ENCODE measurements around the gene ADCY1. TPM values are rescaled to one million over a fixed set of nuclear protein-coding genes. Genes with fewer than 3 reads are reported as not detected.

Gene ADCY1
- total RNA-seq, 2 donors from 2014 or later: 15.3 to 18.5 TPM

GRCh38 chr7:45697576-45698136 lies 123.5 kb downstream of the ADCY1 start:
- no peaks in the 10 kb centered on the region for H3K36me3 Mint-ChIP-seq (ENCODE audit: low read depth)
- no peak overlapping the region for H3K9ac ChIP-seq (ENCODE audit: extremely low read depth, low read length, poor library complexity, severe bottlenecking)
- no peak overlapping the region for H3K4me3 ChIP-seq (ENCODE audit: low read length)
- H3K4me1 Mint-ChIP-seq: no peaks in the 10 kb centered on the region
- DNase-seq: no peak
- no peaks in the 10 kb centered on the region for H3K4me1 ChIP-seq (ENCODE audit: control insufficient read depth, insufficient read depth, low read length)
- no peak overlapping the region for H3K4me3 Mint-ChIP-seq
- no peaks in the 10 kb centered on the region for H3K27me3 ChIP-seq (ENCODE audit: control insufficient read depth, insufficient read depth, low read length, poor library complexity, severe bottlenecking)
- H3K27ac ChIP-seq (ENCODE audit: low read depth, low read length): no peak overlapping the region
- H3K27ac Mint-ChIP-seq: no peak overlapping the region
- H3K9me3 ChIP-seq (ENCODE audit: control insufficient read depth, low read length): no peaks in the 10 kb centered on the region
- no peaks in the 10 kb centered on the region for H3K36me3 ChIP-seq (ENCODE audit: control insufficient read depth, insufficient read depth, low read length)
- no peak for TF ChIP-seq CTCF (conservative IDR thresholded peaks at IDR 0.05)
- H3K27me3 Mint-ChIP-seq (ENCODE audit: insufficient read depth): no peaks in the 10 kb centered on the region
- no peaks in the 10 kb centered on the region for H3K9me3 Mint-ChIP-seq
- 86 to 97% methylated on average over 3 of the region's 5 CpGs for WGBS, 2 experiments (ENCODE audit: insufficient coverage in 1 of 2, insufficient read length in 1 of 2)

DNA sequence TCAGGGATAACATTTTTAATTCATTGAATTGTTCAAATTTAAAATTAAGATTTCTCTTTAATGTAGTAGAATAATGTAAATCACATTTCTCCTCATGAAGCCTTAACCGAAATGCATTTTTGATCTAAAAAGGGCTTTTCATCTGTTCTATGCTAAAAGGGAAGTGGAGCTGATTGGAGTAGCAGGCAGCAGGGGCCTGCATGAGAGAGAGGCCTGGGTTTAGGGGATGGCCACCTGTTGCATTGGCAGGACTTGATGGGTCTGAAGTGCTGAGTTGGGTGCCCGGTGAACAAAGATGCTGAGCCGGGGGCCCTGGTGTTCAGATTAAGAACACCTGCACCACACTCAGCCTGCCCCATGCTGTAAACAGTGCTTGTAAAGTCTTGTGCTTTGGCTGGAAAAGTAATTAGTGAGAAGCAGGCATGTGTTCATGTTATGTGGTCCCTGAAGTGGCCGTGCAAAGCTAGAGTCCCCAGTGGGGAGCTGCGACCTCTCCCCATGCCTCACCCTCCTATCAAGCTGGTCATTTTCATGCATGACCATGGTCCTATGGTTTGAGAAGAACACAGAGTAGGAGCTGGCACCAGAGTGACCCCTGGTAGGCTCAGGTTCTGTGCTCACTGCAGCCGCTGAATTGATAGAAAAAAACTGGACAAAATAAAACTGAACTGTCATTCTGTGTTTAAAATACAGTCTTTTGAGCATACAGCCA lies 124.3 kb downstream of the ADCY1 start:
- Mint-ChIP-seq H3K27me3 (ENCODE audit: insufficient read depth) (no peaks in the 10 kb centered on the region), H3K27ac (no peak overlapping the region), H3K9me3 (no peaks in the 10 kb centered on the region), H3K4me3 (no peak overlapping the region), H3K36me3 (ENCODE audit: low read depth) (no peaks in the 10 kb centered on the region), H3K4me1 (no peaks in the 10 kb centered on the region)
- H3K9ac ChIP-seq (ENCODE audit: extremely low read depth, low read length, poor library complexity, severe bottlenecking): no peak overlapping the region
- no peak for DNase-seq
- TF ChIP-seq CTCF (conservative IDR thresholded peaks at IDR 0.05): no peak
- H3K4me3 ChIP-seq (ENCODE audit: low read length): no peak overlapping the region
- H3K4me1 ChIP-seq (ENCODE audit: control insufficient read depth, insufficient read depth, low read length): no peaks in the 10 kb centered on the region
- WGBS, 2 experiments (ENCODE audit: insufficient coverage in 1 of 2, insufficient read length in 1 of 2): 94 to 95% methylated on average over 2 to 6 of the region's 6 CpGs
- H3K36me3 ChIP-seq (ENCODE audit: control insufficient read depth, insufficient read depth, low read length): no peaks in the 10 kb centered on the region
- H3K27ac ChIP-seq (ENCODE audit: low read depth, low read length): no peak overlapping the region
- H3K9me3 ChIP-seq (ENCODE audit: control insufficient read depth, low read length): no peaks in the 10 kb centered on the region
- H3K27me3 ChIP-seq (ENCODE audit: control insufficient read depth, insufficient read depth, low read length, poor library complexity, severe bottlenecking): no peaks in the 10 kb centered on the region

DNA sequence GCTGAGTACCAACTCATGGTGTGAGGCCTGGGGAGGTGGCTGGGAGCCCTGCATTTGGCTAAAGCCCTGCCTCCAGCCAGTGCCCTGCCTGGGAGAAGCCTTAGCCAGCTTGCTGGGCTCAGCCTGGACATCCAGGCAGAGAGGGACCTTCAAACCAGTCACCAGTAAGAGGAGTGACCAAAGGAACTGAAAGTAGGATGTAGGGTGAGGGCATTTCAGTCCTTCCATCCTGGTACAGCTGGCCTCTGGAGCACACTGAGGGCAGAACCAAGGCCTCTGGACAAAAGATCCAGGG lies 124.8 kb downstream of the ADCY1 start:
- Histone ChIP-seq H3K27me3 (ENCODE audit: control insufficient read depth, insufficient read depth, low read length, poor library complexity, severe bottlenecking) (no peaks in the 10 kb centered on the region), H3K9ac (ENCODE audit: extremely low read depth, low read length, poor library complexity, severe bottlenecking) (no peak overlapping the region), H3K27ac (ENCODE audit: low read depth, low read length) (no peak overlapping the region), H3K4me1 (ENCODE audit: control insufficient read depth, insufficient read depth, low read length) (no peaks in the 10 kb centered on the region), H3K9me3 (ENCODE audit: control insufficient read depth, low read length) (no peaks in the 10 kb centered on the region), H3K36me3 (ENCODE audit: control insufficient read depth, insufficient read depth, low read length) (no peaks in the 10 kb centered on the region), H3K4me3 (ENCODE audit: low read length) (no peak overlapping the region)
- Mint-ChIP-seq H3K27me3 (ENCODE audit: insufficient read depth) (no peaks in the 10 kb centered on the region), H3K36me3 (ENCODE audit: low read depth) (no peaks in the 10 kb centered on the region), H3K4me3 (no peak overlapping the region), H3K9me3 (no peaks in the 10 kb centered on the region), H3K4me1 (no peaks in the 10 kb centered on the region), H3K27ac (no peak overlapping the region)
- no peak for TF ChIP-seq CTCF (conservative IDR thresholded peaks at IDR 0.05)
- no peak for DNase-seq
